Measurements from ENCODE around the gene NR0B2.
A peak's percentile ranks its signal among the peaks of the same experiment; 100 is the strongest.
"Not testable (repeated sequence)": the region's sequence is repeated elsewhere in the genome, so short reads cannot be mapped to it uniquely, and the experiment has no call there.

The NR0B2 gene

GRCh38 chr1:26897351-26897750 lies 16.4 kb downstream of the NR0B2 start:
- ATAC-seq (replicated peaks) (no peak), DNase-seq (no peak)
- Mint-ChIP-seq H3K4me1 (ENCODE audit: low read depth in 2 of 2) (peaks cover 21 to 32% of the 10 kb centered on the region in 2 donors), H3K36me3 (ENCODE audit: insufficient read depth) (peaks cover 86% of the 10 kb centered on the region), H3K27ac (no peak overlapping the region), H3K27me3 (no peaks in the 10 kb centered on the region), H3K4me3 (no peak overlapping the region), H3K9me3 (no peaks in the 10 kb centered on the region)

- H3K4me3 Mint-ChIP-seq: no peak overlapping the region
- no peaks in the 10 kb centered on the region for H3K9me3 Mint-ChIP-seq
- H3K27me3 Mint-ChIP-seq: no peaks in the 10 kb centered on the region
- peaks cover 85% of the 10 kb centered on the region for H3K36me3 Mint-ChIP-seq (ENCODE audit: insufficient read depth)
- H3K4me1 Mint-ChIP-seq (ENCODE audit: low read depth in 2 of 2): peaks cover 20 to 21% of the 10 kb centered on the region in 2 donors
- H3K27ac Mint-ChIP-seq: peak overlapping the region in 1 of 2 donors; percentile 39
- ATAC-seq (replicated peaks) (no peak), DNase-seq (no peak)
Measured at GRCh38 chr1:26894263-26894662, 19.5 kb downstream of the NR0B2 start.

GRCh38 chr1:26890467-26890796 lies 23.3 kb downstream of the NR0B2 start:
- ATAC-seq (replicated peaks) (peak; percentile 47), DNase-seq (no peak)
- H3K4me3 Mint-ChIP-seq: peak overlapping the region; percentile 93 to 98
- H3K36me3 Mint-ChIP-seq (ENCODE audit: insufficient read depth): peaks cover 83% of the 10 kb centered on the region
- H3K9me3 Mint-ChIP-seq: no peaks in the 10 kb centered on the region
- peak overlapping the region; percentile 96 to 98 for H3K27ac Mint-ChIP-seq
- peaks cover 23 to 27% of the 10 kb centered on the region in 2 donors for H3K4me1 Mint-ChIP-seq (ENCODE audit: low read depth in 2 of 2)
- H3K27me3 Mint-ChIP-seq: no peaks in the 10 kb centered on the region

GRCh38 chr1:26889551-26890466 lies 24.0 kb downstream of the NR0B2 start, which contains the start of gene GPN2:
GPN2 (minus strand) TSS chr1:26890283; CDS start chr1:26890096, 187 bp downstream.
- H3K36me3 Mint-ChIP-seq (ENCODE audit: insufficient read depth): peaks cover 83% of the 10 kb centered on the region
- no peaks in the 10 kb centered on the region for H3K27me3 Mint-ChIP-seq
- peak; percentile 66 to 71 (median 70) for DNase-seq
- H3K9me3 Mint-ChIP-seq: no peaks in the 10 kb centered on the region
- peak; percentile 96 for ATAC-seq (replicated peaks)
- peaks cover 26 to 30% of the 10 kb centered on the region in 2 donors for H3K4me1 Mint-ChIP-seq (ENCODE audit: low read depth in 2 of 2)
- H3K4me3 Mint-ChIP-seq: peak within 1 kb of the TSS; percentile 93 to 98
- H3K27ac Mint-ChIP-seq: peak within 1 kb of the TSS; percentile 96 to 98

DNA sequence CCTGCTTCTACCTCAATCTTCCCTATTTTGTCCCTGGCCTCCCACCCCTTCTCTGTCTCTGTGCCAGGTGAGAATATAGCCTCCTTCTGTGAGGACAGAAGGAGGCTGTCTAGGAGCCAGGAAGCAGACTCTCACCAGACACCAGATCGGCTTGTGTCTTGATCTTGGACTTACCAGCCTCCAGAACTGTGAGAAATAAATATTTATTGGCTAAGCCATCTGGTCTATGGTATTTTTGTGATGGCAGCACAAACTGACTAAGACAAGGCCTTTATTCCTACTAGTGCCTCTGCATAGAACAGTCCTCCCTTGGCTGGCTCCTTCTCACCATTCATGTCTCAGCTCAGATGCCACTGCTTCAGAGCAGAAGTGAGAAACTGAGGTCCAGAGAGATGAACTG lies 25.5 kb downstream of the NR0B2 start:
- Mint-ChIP-seq H3K4me1 (ENCODE audit: low read depth in 2 of 2) (peaks cover 26% of the 10 kb centered on the region in 2 donors), H3K4me3 (peak overlapping the region; percentile 93 to 98), H3K9me3 (no peaks in the 10 kb centered on the region), H3K27me3 (no peaks in the 10 kb centered on the region), H3K27ac (peak overlapping the region in 1 of 2 donors; percentile 96), H3K36me3 (ENCODE audit: insufficient read depth) (peaks cover 83% of the 10 kb centered on the region)
- ATAC-seq (replicated peaks) (no peak), DNase-seq (no peak)

- DNase-seq (peak in 1 of 3 experiments; percentile 16), ATAC-seq (replicated peaks) (no peak)
- H3K4me3 Mint-ChIP-seq: no peak overlapping the region
- H3K36me3 Mint-ChIP-seq (ENCODE audit: insufficient read depth): peaks cover 85% of the 10 kb centered on the region
- peaks cover 28 to 34% of the 10 kb centered on the region in 2 donors for H3K4me1 Mint-ChIP-seq (ENCODE audit: low read depth in 2 of 2)
- no peaks in the 10 kb centered on the region for H3K27me3 Mint-ChIP-seq
- no peaks in the 10 kb centered on the region for H3K9me3 Mint-ChIP-seq
- peak overlapping the region in 1 of 2 donors; percentile 74 for H3K27ac Mint-ChIP-seq
Measured at GRCh38 chr1:26887125-26887524, 26.6 kb downstream of the NR0B2 start.

DNA sequence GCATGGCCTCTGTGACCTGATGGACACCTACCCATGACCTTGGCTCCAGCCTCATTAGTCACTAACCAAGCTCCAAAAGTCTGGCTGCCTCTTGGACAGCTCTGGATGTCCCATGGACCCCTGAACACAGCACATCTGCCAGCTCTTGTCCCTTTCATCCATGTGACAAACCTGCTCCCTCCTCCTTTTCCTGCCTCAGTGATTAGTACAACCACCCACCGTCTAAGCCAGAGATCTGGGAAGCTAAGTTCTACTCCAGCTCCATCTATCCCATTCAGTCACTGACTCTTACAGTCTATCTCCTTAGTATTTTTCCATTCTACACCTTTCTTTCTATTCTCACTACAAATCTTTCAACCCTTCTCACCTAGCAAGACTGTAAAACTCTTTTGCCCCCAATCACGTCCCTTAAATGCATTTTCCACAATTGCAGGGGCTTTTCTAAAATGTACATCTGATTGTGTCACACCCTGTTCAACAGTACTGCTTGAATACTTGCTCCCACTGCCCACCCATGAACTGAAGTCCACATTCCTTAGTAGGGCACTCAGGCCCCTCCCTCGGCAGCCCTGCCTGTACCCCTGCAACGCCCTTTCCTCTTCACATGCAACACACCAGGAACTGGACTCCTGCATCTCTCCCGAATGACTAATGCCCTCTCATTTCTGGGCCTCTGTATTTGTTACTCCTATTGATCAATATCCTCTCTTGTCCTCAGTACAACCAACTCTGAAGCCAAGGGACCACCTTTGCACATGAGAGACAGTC lies 30.9 kb downstream of the NR0B2 start:
- Mint-ChIP-seq H3K36me3 (ENCODE audit: insufficient read depth) (peaks cover 86% of the 10 kb centered on the region), H3K27ac (peak overlapping the region in 1 of 2 donors; percentile 9), H3K9me3 (no peaks in the 10 kb centered on the region), H3K27me3 (no peaks in the 10 kb centered on the region), H3K4me1 (ENCODE audit: low read depth in 2 of 2) (peaks cover 6 to 17% of the 10 kb centered on the region in 2 donors), H3K4me3 (no peak overlapping the region)
- DNase-seq: no peak
- no peak for ATAC-seq (replicated peaks)

- not testable (repeated sequence) for ATAC-seq (replicated peaks); DNase-seq; H3K4me3 Mint-ChIP-seq; H3K9me3 Mint-ChIP-seq; H3K27ac Mint-ChIP-seq; H3K27me3 Mint-ChIP-seq
- Mint-ChIP-seq H3K36me3 (ENCODE audit: insufficient read depth) (peaks cover 78% of the 10 kb centered on the region), H3K4me1 (ENCODE audit: low read depth in 2 of 2) (peaks cover 6 to 11% of the 10 kb centered on the region in 2 donors)
Measured at GRCh38 chr1:26881611-26882010, 32.2 kb downstream of the NR0B2 start.

- H3K27ac Mint-ChIP-seq: no peak overlapping the region
- no peaks in the 10 kb centered on the region for H3K27me3 Mint-ChIP-seq
- DNase-seq (no peak), ATAC-seq (replicated peaks) (no peak)
- H3K4me1 Mint-ChIP-seq (ENCODE audit: low read depth in 2 of 2): peaks cover 3 to 8% of the 10 kb centered on the region in 2 donors
- no peaks in the 10 kb centered on the region for H3K9me3 Mint-ChIP-seq
- H3K4me3 Mint-ChIP-seq: no peak overlapping the region
- peaks cover 65% of the 10 kb centered on the region for H3K36me3 Mint-ChIP-seq (ENCODE audit: insufficient read depth)
Measured at GRCh38 chr1:26879793-26880192, 34.0 kb downstream of the NR0B2 start.

- Mint-ChIP-seq H3K27me3 (no peaks in the 10 kb centered on the region), H3K4me1 (ENCODE audit: low read depth in 2 of 2) (peaks cover 0 to 1% of the 10 kb centered on the region in 2 donors), H3K9me3 (no peaks in the 10 kb centered on the region), H3K27ac (no peak overlapping the region), H3K36me3 (ENCODE audit: insufficient read depth) (peaks cover 44% of the 10 kb centered on the region), H3K4me3 (no peak overlapping the region)
- ATAC-seq (replicated peaks): no peak
- DNase-seq: no peak
Measured at GRCh38 chr1:26877326-26877725, 36.4 kb downstream of the NR0B2 start.

- Mint-ChIP-seq H3K4me3 (no peak overlapping the region), H3K36me3 (ENCODE audit: insufficient read depth) (peaks cover 26% of the 10 kb centered on the region), H3K9me3 (no peaks in the 10 kb centered on the region), H3K4me1 (ENCODE audit: low read depth in 2 of 2) (no peaks in the 10 kb centered on the region), H3K27me3 (no peaks in the 10 kb centered on the region), H3K27ac (no peak overlapping the region)
- DNase-seq (no peak), ATAC-seq (replicated peaks) (no peak)
Measured at GRCh38 chr1:26874896-26875295, 38.9 kb downstream of the NR0B2 start.

DNA sequence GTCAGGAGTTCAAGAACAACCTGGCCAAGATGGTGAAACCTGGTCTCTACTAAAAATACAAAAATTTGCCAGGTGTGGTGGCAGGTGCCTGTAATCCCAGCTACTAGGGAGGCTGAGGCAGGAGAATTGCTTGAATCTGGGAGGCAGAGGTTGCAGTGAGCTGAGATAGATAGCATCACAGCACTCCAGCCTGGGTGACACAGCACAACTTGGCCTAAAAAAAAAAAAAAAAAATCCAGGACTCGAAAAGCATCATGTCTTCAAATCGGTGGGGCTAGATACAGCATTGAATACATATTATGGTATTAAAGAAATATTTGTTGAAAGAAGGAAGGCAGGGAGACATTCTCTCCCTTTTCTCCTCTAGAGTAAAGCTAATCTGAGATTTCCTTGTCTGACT lies 40.7 kb downstream of the NR0B2 start:
- not testable (repeated sequence) for H3K4me1 Mint-ChIP-seq (ENCODE audit: low read depth in 2 of 2); H3K4me3 Mint-ChIP-seq

DNA sequence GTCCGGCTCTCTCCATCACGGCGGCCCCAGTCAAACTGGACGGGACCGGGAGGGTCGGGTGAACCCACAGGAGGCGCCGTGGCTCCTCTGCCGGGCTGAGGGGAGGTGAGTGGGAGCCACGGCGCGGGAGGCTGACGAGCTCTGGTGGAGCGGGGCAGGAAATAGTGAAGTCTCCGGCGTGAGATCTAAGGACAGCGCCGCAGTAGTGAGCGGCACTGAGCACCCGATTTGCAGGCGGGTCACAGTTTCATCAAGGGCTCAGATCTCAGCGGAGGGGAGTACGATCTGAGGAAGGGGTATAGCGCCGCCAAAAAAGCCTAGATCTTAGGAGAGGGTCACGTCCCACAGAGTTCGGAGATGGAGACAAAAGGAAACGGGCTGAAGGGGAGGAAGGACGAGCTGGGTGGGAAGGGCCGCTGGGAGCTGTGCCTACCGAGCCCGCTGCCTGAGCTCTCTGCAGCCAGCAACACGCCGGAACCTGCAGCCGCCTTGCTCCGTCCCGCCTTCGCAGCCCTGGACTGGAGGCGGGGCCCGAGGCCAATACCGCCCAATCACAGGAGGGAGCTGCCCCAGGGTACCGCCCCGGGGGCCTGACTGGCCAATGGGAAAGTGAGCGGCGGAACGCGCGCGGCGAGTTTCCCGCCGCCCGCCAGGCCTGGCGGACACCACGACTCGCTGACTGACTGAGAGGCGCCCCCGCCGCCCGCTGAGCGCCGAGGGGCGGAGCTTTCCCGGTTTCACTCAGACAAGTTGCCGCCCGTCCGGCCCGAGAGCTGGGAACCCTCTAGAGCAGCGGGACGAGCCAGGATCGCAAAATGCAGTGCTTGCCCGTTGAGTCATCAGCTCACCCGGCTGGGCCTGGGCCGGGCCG lies 48.9 kb downstream of the NR0B2 start:
- Mint-ChIP-seq H3K27me3 (no peaks in the 10 kb centered on the region), H3K4me1 (ENCODE audit: low read depth in 2 of 2) (peaks cover 7 to 14% of the 10 kb centered on the region in 2 donors), H3K9me3 (no peaks in the 10 kb centered on the region), H3K36me3 (ENCODE audit: insufficient read depth) (peaks cover 24% of the 10 kb centered on the region), H3K4me3 (peak overlapping the region; percentile 78), H3K27ac (peak overlapping the region; percentile 73 to 90)
- DNase-seq: peak; percentile 92 to 95 (median 94)
- peak; percentile 95 for ATAC-seq (replicated peaks)

More for the DNA sequence above, 40.7 kb downstream of the NR0B2 start:
- not testable (repeated sequence) for H3K27me3 Mint-ChIP-seq; DNase-seq; H3K27ac Mint-ChIP-seq; H3K9me3 Mint-ChIP-seq; ATAC-seq (replicated peaks)
- H3K36me3 Mint-ChIP-seq (ENCODE audit: insufficient read depth): peaks cover 16% of the 10 kb centered on the region
